GM23338 (cell line): ENCODE measurements around the gene ATXN2. TPM values are rescaled to one million over a fixed set of nuclear protein-coding genes. Genes with fewer than 3 reads are reported as not detected.

Experiments used
- ATAC-seq: fragments of 200-7000 bp; cut with Tn5 transposase; 3 replicates; pipeline ENCODE4 v1.9.1; 2020
- DNase-seq: peaks from one replicate; pipeline ENCODE4 v3.0.0-alpha.2; 2015; ENCODE audit warnings: low spot score
- H2AFZ ChIP-seq: fragments of 200-600 bp; sonication (generic); 2 replicates; pipeline ENCODE4 v1.8.0; 2016; ENCODE audit warnings: antibody characterized with exemption, mild to moderate bottlenecking, moderate library complexity
- H3F3A ChIP-seq: fragments of 200-600 bp; sonication (generic); replicated peaks from 2 replicates; pipeline ENCODE4 v1.8.0; 2017; ENCODE audit warnings: antibody characterized with exemption, mixed run types, low read depth
- H3K27ac ChIP-seq: fragments of 200-600 bp; sonication (generic); 2 replicates; pipeline ENCODE4 v1.6.1; 2016; ENCODE audit warnings: low read depth
- H3K27me3 ChIP-seq: fragments of 200-600 bp; sonication (generic); 2 replicates; pipeline ENCODE4 v1.8.0; 2016; ENCODE audit warnings: mild to moderate bottlenecking, mixed run types, moderate library complexity; ENCODE audit not compliant: insufficient read depth
- H3K36me3 ChIP-seq: fragments of 200-600 bp; sonication (generic); 2 replicates; pipeline ENCODE4 v1.8.0; 2016; ENCODE audit warnings: mild to moderate bottlenecking; ENCODE audit not compliant: insufficient read depth
- H3K4me1 ChIP-seq: fragments of 200-600 bp; sonication (generic); 2 replicates; pipeline ENCODE4 v1.8.0; 2016; ENCODE audit warnings: mild to moderate bottlenecking, moderate library complexity; ENCODE audit not compliant: insufficient read depth
- H3K4me2 ChIP-seq: fragments of 200-600 bp; sonication (generic); 2 replicates; pipeline ENCODE4 v1.7.1; 2017; ENCODE audit warnings: mixed run types
- H3K4me3 ChIP-seq: fragments of 200-600 bp; sonication (generic); 2 replicates; pipeline ENCODE4 v1.6.1; 2016; ENCODE audit warnings: mixed run types
- H3K79me2 ChIP-seq: fragments of 200-600 bp; sonication (generic); replicated peaks from 2 replicates; pipeline ENCODE4 v1.8.0; 2017; ENCODE audit warnings: mild to moderate bottlenecking; ENCODE audit not compliant: insufficient read depth
- H3K9me2 ChIP-seq: fragments of 200-600 bp; sonication (generic); 2 replicates; pipeline ENCODE4 v1.8.0; 2017; ENCODE audit not compliant: insufficient read depth
- H4K20me1 ChIP-seq: fragments of 200-600 bp; sonication (generic); replicated peaks from 2 replicates; pipeline ENCODE4 v1.8.0; 2017; ENCODE audit warnings: mild to moderate bottlenecking; ENCODE audit not compliant: insufficient read depth
- H3K27ac Mint-ChIP-seq: 2 replicates; pipeline ENCODE4 v1.8.0; 2020; ENCODE audit warnings: inconsistent platforms, mild to moderate bottlenecking, moderate library complexity, mixed read lengths
- H3K27me3 Mint-ChIP-seq: 3 replicates; pipeline ENCODE4 v1.8.0; 2022; ENCODE audit warnings: low read depth, mild to moderate bottlenecking, moderate library complexity, mixed read lengths, inconsistent platforms; ENCODE audit not compliant: insufficient read depth, poor library complexity
- H3K36me3 Mint-ChIP-seq: 3 replicates; pipeline ENCODE4 v1.8.0; 2021; ENCODE audit warnings: low read depth, mild to moderate bottlenecking, inconsistent platforms, moderate library complexity, mixed read lengths
- H3K4me1 Mint-ChIP-seq: 3 replicates; pipeline ENCODE4 v1.8.0; 2020; ENCODE audit warnings: mild to moderate bottlenecking, inconsistent platforms, mixed read lengths
- H3K4me3 Mint-ChIP-seq: 3 replicates; pipeline ENCODE4 v1.8.0; 2021; ENCODE audit warnings: moderate library complexity, mild to moderate bottlenecking, inconsistent platforms, mixed read lengths
- H3K9me3 Mint-ChIP-seq: 3 replicates; pipeline ENCODE4 v1.8.0; 2020; ENCODE audit warnings: moderate library complexity, mild to moderate bottlenecking, inconsistent platforms, mixed read lengths
- CREB1 ChIP-seq: fragments of 250-450 bp; sonication (Bioruptor Pico); IDR thresholded peaks from 2 replicates; pipeline ENCODE4 v1.5.0; 2020; ENCODE audit warnings: low read depth, mild to moderate bottlenecking, moderate library complexity
- EZH2 ChIP-seq: fragments of 200-600 bp; sonication (generic); IDR thresholded peaks from one replicate; pipeline ENCODE4 v1.8.0; 2017; ENCODE audit warnings: antibody characterized with exemption, mild to moderate bottlenecking, low read depth; ENCODE audit not compliant: unreplicated experiment
- JUNB ChIP-seq: IDR thresholded peaks from one replicate; pipeline ENCODE4 v1.6.1; 2016; ENCODE audit warnings: antibody characterized with exemption; ENCODE audit not compliant: unreplicated experiment
- NANOG ChIP-seq: IDR thresholded peaks from 2 replicates; pipeline ENCODE4 v1.6.1; 2016; ENCODE audit warnings: antibody characterized with exemption, borderline replicate concordance
- STAT1 ChIP-seq: IDR thresholded peaks from one replicate; pipeline ENCODE4 v1.6.1; 2016; ENCODE audit warnings: antibody characterized with exemption; ENCODE audit not compliant: unreplicated experiment
- ZNF331 ChIP-seq: fragments of 250-450 bp; sonication (Bioruptor Pico); IDR thresholded peaks from 2 replicates; pipeline ENCODE4 v1.5.0; 2020; ENCODE audit warnings: low read depth, mild to moderate bottlenecking, moderate library complexity
- polyA plus RNA-seq: library from polyadenylated mRNA; unstranded; fragments of >200 nt; fragmentation: Nextera tagmentation; extraction: Ambion mirVana; gene quantifications from 2 replicates; pipeline ENCODE4 v1.2.1, GENCODE V29; 2016
- total RNA-seq: library from RNA; depleted of rRNA; stranded (reverse); fragments of >200 nt; shearing (Covaris generic); gene quantifications from 2 replicates; pipeline ENCODE4 v1.2.3, GENCODE V29; 2014
- TF ChIP-seq, protein P1 (sequence below): IDR thresholded peaks from one replicate; pipeline ENCODE4 v1.6.1; 2018; ENCODE audit warnings: antibody characterized with exemption; ENCODE audit not compliant: unreplicated experiment
- TF ChIP-seq, protein P2 (sequence below): IDR thresholded peaks from 2 replicates; pipeline ENCODE4 v1.6.1; 2016; ENCODE audit warnings: antibody characterized with exemption
- TF ChIP-seq, protein P3 (sequence below), 2 experiments: fragments of 200-600 bp in 1 of 2; sonication (generic) in 1 of 2; conservative IDR thresholded peaks; 2 replicates each; pipeline versions ENCODE4 v1.5.1 to v1.6.1; 2016 to 2017; ENCODE audit warnings: antibody characterized with exemption in 2 of 2, low read depth in 2 of 2, mild to moderate bottlenecking in 2 of 2, moderate library complexity in 1 of 2

Gene ATXN2
- total and polyA plus RNA-seq, 2 experiments from 2014 or later = 44.8 to 59.5 TPM

DNA sequence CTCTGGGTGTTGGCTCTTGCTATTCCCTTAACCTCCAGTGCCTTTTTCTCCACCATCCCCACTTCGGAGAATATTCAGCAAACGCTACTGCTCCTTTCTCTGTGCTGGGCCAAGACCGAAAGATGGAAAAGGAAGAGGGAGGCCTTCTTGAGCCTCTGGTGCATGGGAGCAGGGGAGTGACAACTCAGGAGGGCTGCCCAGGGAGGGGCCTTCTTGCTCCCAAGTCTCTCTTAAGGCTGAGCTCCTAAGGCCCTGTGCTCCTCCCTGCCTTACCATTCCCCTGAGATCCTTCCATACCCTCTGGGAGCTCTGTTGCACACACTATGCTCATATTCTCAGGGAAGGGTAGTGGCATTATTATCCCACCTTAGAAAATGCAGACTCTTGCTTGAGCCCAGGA, 158.5 kb downstream of the ATXN2 start (continued):
- TF ChIP-seq, protein P1, sequence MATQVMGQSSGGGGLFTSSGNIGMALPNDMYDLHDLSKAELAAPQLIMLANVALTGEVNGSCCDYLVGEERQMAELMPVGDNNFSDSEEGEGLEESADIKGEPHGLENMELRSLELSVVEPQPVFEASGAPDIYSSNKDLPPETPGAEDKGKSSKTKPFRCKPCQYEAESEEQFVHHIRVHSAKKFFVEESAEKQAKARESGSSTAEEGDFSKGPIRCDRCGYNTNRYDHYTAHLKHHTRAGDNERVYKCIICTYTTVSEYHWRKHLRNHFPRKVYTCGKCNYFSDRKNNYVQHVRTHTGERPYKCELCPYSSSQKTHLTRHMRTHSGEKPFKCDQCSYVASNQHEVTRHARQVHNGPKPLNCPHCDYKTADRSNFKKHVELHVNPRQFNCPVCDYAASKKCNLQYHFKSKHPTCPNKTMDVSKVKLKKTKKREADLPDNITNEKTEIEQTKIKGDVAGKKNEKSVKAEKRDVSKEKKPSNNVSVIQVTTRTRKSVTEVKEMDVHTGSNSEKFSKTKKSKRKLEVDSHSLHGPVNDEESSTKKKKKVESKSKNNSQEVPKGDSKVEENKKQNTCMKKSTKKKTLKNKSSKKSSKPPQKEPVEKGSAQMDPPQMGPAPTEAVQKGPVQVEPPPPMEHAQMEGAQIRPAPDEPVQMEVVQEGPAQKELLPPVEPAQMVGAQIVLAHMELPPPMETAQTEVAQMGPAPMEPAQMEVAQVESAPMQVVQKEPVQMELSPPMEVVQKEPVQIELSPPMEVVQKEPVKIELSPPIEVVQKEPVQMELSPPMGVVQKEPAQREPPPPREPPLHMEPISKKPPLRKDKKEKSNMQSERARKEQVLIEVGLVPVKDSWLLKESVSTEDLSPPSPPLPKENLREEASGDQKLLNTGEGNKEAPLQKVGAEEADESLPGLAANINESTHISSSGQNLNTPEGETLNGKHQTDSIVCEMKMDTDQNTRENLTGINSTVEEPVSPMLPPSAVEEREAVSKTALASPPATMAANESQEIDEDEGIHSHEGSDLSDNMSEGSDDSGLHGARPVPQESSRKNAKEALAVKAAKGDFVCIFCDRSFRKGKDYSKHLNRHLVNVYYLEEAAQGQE = no peak
- TF ChIP-seq JUNB (no peak), ZNF331 (CRISPR knock-in tag) (no peak), NANOG (no peak), CREB1 (CRISPR knock-in tag) (no peak), EZH2 (no peak)
- TF ChIP-seq, protein P2, sequence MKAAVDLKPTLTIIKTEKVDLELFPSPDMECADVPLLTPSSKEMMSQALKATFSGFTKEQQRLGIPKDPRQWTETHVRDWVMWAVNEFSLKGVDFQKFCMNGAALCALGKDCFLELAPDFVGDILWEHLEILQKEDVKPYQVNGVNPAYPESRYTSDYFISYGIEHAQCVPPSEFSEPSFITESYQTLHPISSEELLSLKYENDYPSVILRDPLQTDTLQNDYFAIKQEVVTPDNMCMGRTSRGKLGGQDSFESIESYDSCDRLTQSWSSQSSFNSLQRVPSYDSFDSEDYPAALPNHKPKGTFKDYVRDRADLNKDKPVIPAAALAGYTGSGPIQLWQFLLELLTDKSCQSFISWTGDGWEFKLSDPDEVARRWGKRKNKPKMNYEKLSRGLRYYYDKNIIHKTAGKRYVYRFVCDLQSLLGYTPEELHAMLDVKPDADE = no peak

DNA sequence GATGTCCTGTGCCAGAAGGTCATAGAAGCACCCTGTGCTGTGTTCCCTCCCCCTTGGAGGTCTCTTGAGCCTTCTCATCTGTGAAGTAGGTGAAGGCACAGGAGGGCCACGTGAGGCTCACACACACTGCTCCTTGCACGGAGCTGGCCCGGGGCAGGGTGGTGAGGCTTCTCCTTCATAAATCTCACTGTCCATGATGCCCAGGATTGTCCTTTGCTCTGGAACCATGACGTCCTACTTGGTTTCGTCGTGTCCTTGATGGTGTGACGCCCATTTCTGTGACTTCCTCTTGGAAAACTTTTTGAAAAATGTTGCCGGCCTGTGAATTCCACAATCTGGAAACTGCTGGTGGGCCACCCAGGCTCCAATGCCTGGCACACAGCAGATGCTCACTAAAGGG, 159.0 kb downstream of the ATXN2 start:
- Histone ChIP-seq H3F3A (peaks cover 13% of the 10 kb centered on the region; the same call in 1 of the 2 replicates), H3K4me1 (peaks cover 29% of the 10 kb centered on the region), H3K79me2 (peaks cover 83% of the 10 kb centered on the region), H3K27me3 (no peaks in the 10 kb centered on the region), H2AFZ (no peak overlapping the region), H3K4me2 (no peak overlapping the region), H3K36me3 (no peaks in the 10 kb centered on the region), H3K4me3 (no peak overlapping the region), H3K27ac (0 out of 2 replicates have a peak overlapping the region, but pooled peaks have one; percentile 45), H4K20me1 (peaks cover 33% of the 10 kb centered on the region), H3K9me2 (no peaks in the 10 kb centered on the region)
- peaks cover 23% of the 10 kb centered on the region for H3K27me3 Mint-ChIP-seq
- DNase-seq = no peak
- H3K4me3 Mint-ChIP-seq = no peak overlapping the region
- no peaks in the 10 kb centered on the region; the same call in 1 of the 3 replicates for H3K9me3 Mint-ChIP-seq
- peaks cover 58% of the 10 kb centered on the region for H3K4me1 Mint-ChIP-seq
- H3K27ac Mint-ChIP-seq = peak overlapping the region; percentile 8
- peaks cover 21% of the 10 kb centered on the region for H3K36me3 Mint-ChIP-seq
- no peak for ATAC-seq
- TF ChIP-seq, protein P1 = no peak
- no peak for TF ChIP-seq STAT1
- TF ChIP-seq, protein P3, sequence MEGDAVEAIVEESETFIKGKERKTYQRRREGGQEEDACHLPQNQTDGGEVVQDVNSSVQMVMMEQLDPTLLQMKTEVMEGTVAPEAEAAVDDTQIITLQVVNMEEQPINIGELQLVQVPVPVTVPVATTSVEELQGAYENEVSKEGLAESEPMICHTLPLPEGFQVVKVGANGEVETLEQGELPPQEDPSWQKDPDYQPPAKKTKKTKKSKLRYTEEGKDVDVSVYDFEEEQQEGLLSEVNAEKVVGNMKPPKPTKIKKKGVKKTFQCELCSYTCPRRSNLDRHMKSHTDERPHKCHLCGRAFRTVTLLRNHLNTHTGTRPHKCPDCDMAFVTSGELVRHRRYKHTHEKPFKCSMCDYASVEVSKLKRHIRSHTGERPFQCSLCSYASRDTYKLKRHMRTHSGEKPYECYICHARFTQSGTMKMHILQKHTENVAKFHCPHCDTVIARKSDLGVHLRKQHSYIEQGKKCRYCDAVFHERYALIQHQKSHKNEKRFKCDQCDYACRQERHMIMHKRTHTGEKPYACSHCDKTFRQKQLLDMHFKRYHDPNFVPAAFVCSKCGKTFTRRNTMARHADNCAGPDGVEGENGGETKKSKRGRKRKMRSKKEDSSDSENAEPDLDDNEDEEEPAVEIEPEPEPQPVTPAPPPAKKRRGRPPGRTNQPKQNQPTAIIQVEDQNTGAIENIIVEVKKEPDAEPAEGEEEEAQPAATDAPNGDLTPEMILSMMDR (conservative IDR thresholded peaks at IDR 0.05; ENCODE audit: low read depth in 2 of 2) = no peak
- TF ChIP-seq NANOG = no peak
- no peak for TF ChIP-seq JUNB
